NCI-H2029 (cell line): ENCODE data around the gene RETREG1.
"Not testable (repeated sequence)": the region's sequence is repeated elsewhere in the genome, so short reads cannot be mapped to it uniquely, and the experiment has no call there.

ENCODE experiments used
- DNase-seq: peaks from one replicate; lab custom pipeline; 2025; lab: John Stamatoyannopoulos, UW

The RETREG1 gene

GRCh38 chr5:16617274-16617968 is 624 bp upstream of the RETREG1 start:
- no peak for DNase-seq

GRCh38 chr5:16615741-16616535 is 859 bp downstream of the RETREG1 start:
- peak; percentile 61 for DNase-seq

- DNase-seq, result no peak
Observed at GRCh38 chr5:16612007-16612406, 4.8 kb downstream of the RETREG1 start.

GRCh38 chr5:16610896-16611295 is 5.9 kb downstream of the RETREG1 start:
- not testable (repeated sequence) for DNase-seq

- DNase-seq, result no peak
Observed at GRCh38 chr5:16609412-16609811, 7.4 kb downstream of the RETREG1 start.

- DNase-seq, result no peak
Observed at GRCh38 chr5:16606628-16607027, 10.2 kb downstream of the RETREG1 start.

GRCh38 chr5:16603701-16604100 is 13.1 kb downstream of the RETREG1 start:
- DNase-seq, result no peak

GRCh38 chr5:16603295-16603694 is 13.5 kb downstream of the RETREG1 start:
- no peak for DNase-seq

- DNase-seq, result no peak
Observed at GRCh38 chr5:16602182-16602581, 14.6 kb downstream of the RETREG1 start.

- no peak for DNase-seq
Observed at GRCh38 chr5:16600946-16601345, 15.9 kb downstream of the RETREG1 start.

- DNase-seq, result no peak
Observed at GRCh38 chr5:16600397-16600796, 16.4 kb downstream of the RETREG1 start.

- no peak for DNase-seq
Observed at GRCh38 chr5:16597946-16598694, 18.7 kb downstream of the RETREG1 start.

- no peak for DNase-seq
Observed at GRCh38 chr5:16596581-16596940, 20.2 kb downstream of the RETREG1 start.

- DNase-seq, result no peak
Observed at GRCh38 chr5:16595881-16596580, 20.8 kb downstream of the RETREG1 start.

- DNase-seq, result no peak
Observed at GRCh38 chr5:16593628-16594027, 23.2 kb downstream of the RETREG1 start.

GRCh38 chr5:16593013-16593412 is 23.8 kb downstream of the RETREG1 start:
- no peak for DNase-seq

- DNase-seq, result no peak
Observed at GRCh38 chr5:16592255-16592654, 24.5 kb downstream of the RETREG1 start.

- no peak for DNase-seq
Observed at GRCh38 chr5:16590685-16591084, 26.1 kb downstream of the RETREG1 start.

GRCh38 chr5:16589658-16590057 is 27.1 kb downstream of the RETREG1 start:
- no peak for DNase-seq

- DNase-seq, result peak; percentile 23
Observed at GRCh38 chr5:16588434-16589214, 28.2 kb downstream of the RETREG1 start.

- DNase-seq, result no peak
Observed at GRCh38 chr5:16586556-16586955, 30.2 kb downstream of the RETREG1 start.
